OCI-LY3 (cell line): ENCODE measurements around the gene CNTFR.

Experiments used
- H2AFZ ChIP-seq: fragments of 200-600, 300-600 bp; shearing (Covaris generic); 2 replicates; pipeline ENCODE4 v1.6.0; 2014; ENCODE audit warnings: antibody characterized with exemption, low read depth, low read length
- H3K27ac ChIP-seq: fragments of 200-600, 300-600 bp; sonication (generic); 2 replicates; pipeline ENCODE4 v1.5.1; 2014; ENCODE audit warnings: mild to moderate bottlenecking, low read length, moderate library complexity, mixed read lengths
- H3K27me3 ChIP-seq: fragments of 200-600, 300-600 bp; sonication (generic); 2 replicates; pipeline ENCODE4 v1.6.1; 2014; ENCODE audit warnings: low read depth, low read length, mixed read lengths
- H3K36me3 ChIP-seq: fragments of 200-600, 300-600 bp; sonication (generic); replicated peaks from 2 replicates; pipeline ENCODE3; 2014; ENCODE audit warnings: low read depth, low read length, mixed read lengths
- H3K4me1 ChIP-seq: fragments of 300-600, 200-600 bp; sonication (generic); 2 replicates; pipeline ENCODE4 v1.6.1; 2014; ENCODE audit warnings: low read length, mixed read lengths
- H3K4me2 ChIP-seq: fragments of 200-600, 300-600 bp; sonication (generic); 2 replicates; pipeline ENCODE4 v1.6.1; 2014; ENCODE audit warnings: low read length, mixed read lengths
- H3K4me3 ChIP-seq: fragments of 300-600, 200-600 bp; sonication (generic); 2 replicates; pipeline ENCODE4 v1.5.1; 2014; ENCODE audit warnings: antibody characterized with exemption, mild to moderate bottlenecking, low read length, moderate library complexity
- H3K79me2 ChIP-seq: fragments of 300-600, 200-600 bp; shearing (Covaris generic); 2 replicates; pipeline ENCODE4 v1.6.1; 2014; ENCODE audit warnings: mild to moderate bottlenecking, low read length, mixed read lengths
- H3K9ac ChIP-seq: fragments of 300-600, 200-600 bp; shearing (Covaris generic); 2 replicates; pipeline ENCODE4 v1.6.0; 2014; ENCODE audit warnings: mild to moderate bottlenecking, low read length, moderate library complexity
- H3K9me3 ChIP-seq: fragments of 200-600, 300-600 bp; shearing (Covaris generic); 2 replicates; pipeline ENCODE4 v1.6.1; 2014; ENCODE audit warnings: low read length, mixed read lengths; ENCODE audit not compliant: insufficient read depth
- H4K20me1 ChIP-seq: fragments of 200-600, 300-600 bp; sonication (generic); 2 replicates; pipeline ENCODE4 v1.6.1; 2016; ENCODE audit warnings: low read length, mixed read lengths; ENCODE audit not compliant: insufficient read depth
- EZH2phosphoT487 ChIP-seq: fragments of 200-600 bp; shearing (Covaris generic); IDR thresholded peaks from 2 replicates; pipeline ENCODE4 v1.6.1; 2018; ENCODE audit warnings: antibody characterized with exemption, mixed run types, low read depth
- TF ChIP-seq, protein P1 (sequence below): fragments of 200-600, 300-600 bp; sonication (generic); IDR thresholded peaks from 2 replicates; pipeline ENCODE4 v1.5.1; 2014; ENCODE audit warnings: antibody characterized with exemption, low read length, low read depth

The CNTFR gene

DNA sequence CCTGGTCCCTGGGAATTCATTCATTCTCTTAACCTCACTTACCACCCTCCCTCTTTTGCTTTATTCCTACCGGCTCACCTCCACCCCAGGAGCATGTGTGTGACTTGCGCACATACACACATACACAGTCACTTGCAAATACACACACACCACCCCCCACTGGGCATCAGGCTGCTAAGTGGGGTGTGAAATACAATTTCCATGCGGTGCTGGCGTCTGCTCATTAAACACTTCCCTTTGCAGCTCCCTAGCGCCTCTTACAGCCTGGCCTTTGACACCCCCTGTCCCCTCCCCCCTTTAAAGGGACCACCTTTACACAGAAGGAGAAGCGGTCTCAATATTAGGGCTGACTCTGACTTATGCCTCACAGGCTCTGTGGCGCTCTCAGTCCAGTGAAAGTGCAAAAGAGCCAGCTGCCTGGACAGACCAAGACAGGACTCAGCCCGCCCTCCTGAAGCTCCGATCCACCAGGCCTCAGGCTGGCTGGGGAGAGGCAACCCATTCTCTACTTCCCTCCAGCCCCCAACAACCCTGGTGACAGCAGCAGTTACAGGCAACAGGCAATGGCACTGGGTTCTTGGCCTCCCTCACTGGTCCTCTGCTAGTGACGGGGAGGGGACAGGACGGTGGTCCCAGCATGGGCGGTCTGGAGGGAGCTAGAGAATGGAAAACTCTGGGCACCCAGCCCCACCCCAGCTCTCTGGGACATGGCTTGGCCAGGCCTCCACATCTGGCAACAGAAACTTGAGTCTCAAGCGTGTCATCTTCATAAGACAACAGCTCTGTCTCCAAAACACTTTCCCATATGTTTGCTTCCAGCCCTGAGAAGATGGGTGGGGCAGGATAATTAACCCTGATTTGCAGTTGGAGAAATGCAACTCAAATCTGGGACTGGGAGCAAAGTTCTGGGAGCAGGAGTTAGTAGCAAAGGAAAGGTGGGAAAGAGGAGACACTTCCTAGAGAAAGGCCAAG, 78.7 kb downstream of the CNTFR start:
- no peaks in the 10 kb centered on the region for H4K20me1 ChIP-seq
- no peak for TF ChIP-seq EZH2phosphoT487
- no peak overlapping the region for H3K27ac ChIP-seq
- H3K9me3 ChIP-seq, result no peaks in the 10 kb centered on the region
- no peak overlapping the region for H3K9ac ChIP-seq
- no peaks in the 10 kb centered on the region for H3K79me2 ChIP-seq
- no peak overlapping the region for H2AFZ ChIP-seq
- H3K36me3 ChIP-seq, result no peaks in the 10 kb centered on the region
- H3K4me3 ChIP-seq, result no peak overlapping the region
- no peaks in the 10 kb centered on the region; the same call in 1 of the 2 replicates for H3K4me1 ChIP-seq
- peaks cover 7% of the 10 kb centered on the region; the same call in 1 of the 2 replicates for H3K27me3 ChIP-seq
- no peak overlapping the region for H3K4me2 ChIP-seq

GRCh38 chr9:34508951-34509350, 80.6 kb downstream of the CNTFR start:
- Histone ChIP-seq H3K27ac (no peak overlapping the region), H2AFZ (no peak overlapping the region), H3K4me3 (no peak overlapping the region), H3K4me2 (no peak overlapping the region), H3K9me3 (no peaks in the 10 kb centered on the region), H4K20me1 (no peaks in the 10 kb centered on the region), H3K27me3 (peaks cover 16% of the 10 kb centered on the region), H3K4me1 (no peaks in the 10 kb centered on the region; the same call in 1 of the 2 replicates), H3K79me2 (no peaks in the 10 kb centered on the region), H3K9ac (no peak overlapping the region), H3K36me3 (no peaks in the 10 kb centered on the region)
- TF ChIP-seq EZH2phosphoT487, result no peak
- TF ChIP-seq, protein P1, sequence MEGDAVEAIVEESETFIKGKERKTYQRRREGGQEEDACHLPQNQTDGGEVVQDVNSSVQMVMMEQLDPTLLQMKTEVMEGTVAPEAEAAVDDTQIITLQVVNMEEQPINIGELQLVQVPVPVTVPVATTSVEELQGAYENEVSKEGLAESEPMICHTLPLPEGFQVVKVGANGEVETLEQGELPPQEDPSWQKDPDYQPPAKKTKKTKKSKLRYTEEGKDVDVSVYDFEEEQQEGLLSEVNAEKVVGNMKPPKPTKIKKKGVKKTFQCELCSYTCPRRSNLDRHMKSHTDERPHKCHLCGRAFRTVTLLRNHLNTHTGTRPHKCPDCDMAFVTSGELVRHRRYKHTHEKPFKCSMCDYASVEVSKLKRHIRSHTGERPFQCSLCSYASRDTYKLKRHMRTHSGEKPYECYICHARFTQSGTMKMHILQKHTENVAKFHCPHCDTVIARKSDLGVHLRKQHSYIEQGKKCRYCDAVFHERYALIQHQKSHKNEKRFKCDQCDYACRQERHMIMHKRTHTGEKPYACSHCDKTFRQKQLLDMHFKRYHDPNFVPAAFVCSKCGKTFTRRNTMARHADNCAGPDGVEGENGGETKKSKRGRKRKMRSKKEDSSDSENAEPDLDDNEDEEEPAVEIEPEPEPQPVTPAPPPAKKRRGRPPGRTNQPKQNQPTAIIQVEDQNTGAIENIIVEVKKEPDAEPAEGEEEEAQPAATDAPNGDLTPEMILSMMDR, result no peak

DNA sequence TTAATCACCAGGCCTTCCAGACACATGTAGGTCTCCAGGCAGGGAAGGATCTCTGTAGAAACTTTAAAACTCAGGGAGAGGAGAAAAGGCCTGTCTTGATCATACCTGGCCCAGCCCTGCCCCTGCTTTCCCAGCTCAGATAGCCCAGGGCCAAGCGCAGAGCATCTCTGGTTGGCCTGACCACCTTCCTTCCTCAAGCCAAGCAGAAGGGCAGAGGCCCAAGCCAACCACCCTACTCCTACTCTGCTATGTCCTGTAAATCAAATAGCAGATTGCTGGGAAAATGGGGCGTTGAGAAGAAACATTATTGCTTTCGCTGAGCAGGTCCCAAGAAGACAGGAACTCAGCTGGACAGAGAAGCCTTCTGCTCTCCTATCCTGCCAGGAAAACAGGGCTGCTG, 81.1 kb downstream of the CNTFR start:
- Histone ChIP-seq H3K4me3 (no peak overlapping the region), H2AFZ (no peak overlapping the region), H3K4me2 (no peak overlapping the region), H4K20me1 (no peaks in the 10 kb centered on the region), H3K27me3 (peaks cover 16% of the 10 kb centered on the region), H3K27ac (no peak overlapping the region), H3K9me3 (no peaks in the 10 kb centered on the region), H3K36me3 (no peaks in the 10 kb centered on the region), H3K4me1 (no peaks in the 10 kb centered on the region; the same call in 1 of the 2 replicates), H3K79me2 (no peaks in the 10 kb centered on the region), H3K9ac (no peak overlapping the region)
- TF ChIP-seq EZH2phosphoT487, result no peak
- TF ChIP-seq, protein P1, result no peak

DNA sequence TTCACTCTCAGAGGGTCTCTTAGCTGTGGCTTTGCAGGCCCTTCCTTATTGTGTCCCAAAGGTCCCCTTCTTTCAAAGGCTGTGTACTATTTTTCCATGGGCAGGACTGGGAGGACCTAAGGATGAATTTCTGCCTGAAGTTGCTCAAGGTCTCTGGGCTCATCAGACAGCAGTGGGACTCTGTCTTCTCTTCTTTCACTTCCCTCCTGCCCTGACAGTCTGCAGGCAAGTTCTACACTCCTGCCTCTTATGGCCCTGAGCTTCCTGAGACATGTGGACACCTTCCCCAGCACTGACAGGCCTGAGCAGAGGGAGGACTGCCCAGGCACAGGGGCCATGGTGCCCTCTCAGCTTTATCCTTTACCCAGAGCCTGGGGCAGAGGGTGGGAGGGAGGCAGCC, 81.6 kb downstream of the CNTFR start:
- Histone ChIP-seq H3K4me1 (no peaks in the 10 kb centered on the region; the same call in 1 of the 2 replicates), H3K9ac (no peak overlapping the region), H3K27ac (no peak overlapping the region), H4K20me1 (no peaks in the 10 kb centered on the region), H3K27me3 (peaks cover 16% of the 10 kb centered on the region), H3K9me3 (no peaks in the 10 kb centered on the region), H3K36me3 (no peaks in the 10 kb centered on the region), H3K4me2 (no peak overlapping the region), H2AFZ (no peak overlapping the region), H3K79me2 (no peaks in the 10 kb centered on the region), H3K4me3 (no peak overlapping the region)
- no peak for TF ChIP-seq EZH2phosphoT487
- TF ChIP-seq, protein P1, result no peak
